Stimulated activated CD8-positive, alpha-beta memory T cell treated with anti-CD3 and anti-CD28 coated beads, Interleukin-15, amount 100 ng/mL, for 1 hour (primary cell): ENCODE results near the gene FBXO31.
"Not testable (repeated sequence)": the region's sequence is repeated elsewhere in the genome, so short reads cannot be mapped to it uniquely, and the experiment has no call there.

ENCODE experiments used
- DNase-seq: peaks from one replicate; pipeline ENCODE4 v3.0.0-alpha.2; 2020; ENCODE audit warnings: low read depth

FBXO31 gene

DNA sequence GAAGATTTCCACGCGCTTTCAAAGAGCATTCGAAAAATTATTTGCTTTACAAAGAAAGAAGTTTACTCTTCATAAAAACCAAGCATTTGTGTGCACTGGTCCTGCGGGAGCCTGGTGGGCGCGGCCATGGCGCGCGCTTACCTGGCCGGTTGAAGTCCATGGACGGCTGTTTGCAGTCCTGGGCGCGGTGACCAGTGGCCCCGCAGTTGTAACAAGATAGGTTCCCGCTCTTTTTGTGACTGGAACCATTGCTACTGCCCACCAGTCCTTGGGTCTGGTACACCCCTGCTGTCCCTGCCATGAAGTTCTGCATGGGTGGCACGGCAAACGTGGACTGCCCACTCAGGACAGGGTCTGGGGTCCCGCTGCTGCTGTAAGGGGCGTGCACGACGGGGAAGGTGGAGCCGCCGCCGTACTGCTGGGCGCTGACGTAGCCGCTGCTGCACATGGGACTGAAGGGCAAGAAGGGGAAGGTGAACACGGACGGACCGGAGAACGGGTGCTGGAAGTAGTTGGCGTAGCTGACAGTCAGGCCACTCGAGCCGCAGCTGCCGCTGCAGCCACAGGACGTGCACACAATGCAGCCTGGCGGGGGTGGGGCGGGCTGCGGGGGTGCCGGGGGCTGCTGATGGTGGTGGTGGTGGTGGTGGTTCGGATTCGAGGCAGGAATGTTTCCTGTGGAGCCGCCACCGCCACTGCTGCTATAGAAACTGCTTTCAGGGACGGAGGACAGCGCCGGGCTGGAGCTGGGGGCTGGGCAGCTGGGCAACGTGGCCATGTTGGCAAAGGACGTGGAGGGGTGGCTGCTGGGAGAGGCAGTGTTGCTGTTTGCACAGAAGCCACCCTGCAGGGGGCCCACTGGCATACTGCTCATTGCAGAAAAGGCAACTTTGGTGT lies 28.0 kb upstream of the FBXO31 start:
- no peak for DNase-seq

DNA sequence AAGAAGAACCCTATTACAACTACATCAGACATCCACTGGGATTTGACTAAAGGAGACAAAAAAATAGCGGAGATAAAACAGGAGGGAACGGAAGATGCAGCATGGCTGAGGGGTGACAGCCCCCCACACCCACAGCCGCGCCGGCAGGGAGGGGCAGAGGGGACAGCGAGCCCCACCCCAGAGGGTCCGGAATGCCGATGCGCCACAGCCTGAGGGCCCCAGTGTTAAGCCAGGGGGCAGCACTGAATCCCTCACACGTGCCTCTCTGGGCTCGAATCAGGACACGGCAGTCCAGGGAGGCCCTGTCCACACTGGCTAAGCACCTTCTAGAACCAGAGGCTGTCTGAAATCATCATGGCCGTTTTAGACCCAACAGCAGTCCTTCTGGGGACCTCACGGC lies 27.4 kb upstream of the FBXO31 start:
- no peak for DNase-seq

DNA sequence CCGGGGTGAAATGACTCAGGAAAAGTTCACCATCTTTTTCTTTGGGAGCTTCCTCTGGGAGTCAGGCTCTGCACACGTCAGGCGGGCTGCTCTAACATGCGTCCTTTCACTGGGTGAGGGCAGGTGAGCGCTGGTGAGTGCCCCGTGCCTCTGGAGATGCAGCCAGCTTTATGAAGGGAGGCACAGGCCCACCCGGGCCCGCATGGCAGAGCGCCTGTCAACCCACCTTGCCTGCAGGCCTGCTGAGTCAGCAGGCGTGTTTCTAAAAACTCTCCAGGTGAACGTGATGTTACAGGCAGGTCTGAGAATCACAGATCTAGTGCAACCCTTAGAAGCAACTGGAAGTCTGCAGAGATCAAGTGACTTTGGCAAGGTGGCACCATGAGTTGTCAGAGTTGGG lies 27.0 kb upstream of the FBXO31 start:
- no peak for DNase-seq

DNA sequence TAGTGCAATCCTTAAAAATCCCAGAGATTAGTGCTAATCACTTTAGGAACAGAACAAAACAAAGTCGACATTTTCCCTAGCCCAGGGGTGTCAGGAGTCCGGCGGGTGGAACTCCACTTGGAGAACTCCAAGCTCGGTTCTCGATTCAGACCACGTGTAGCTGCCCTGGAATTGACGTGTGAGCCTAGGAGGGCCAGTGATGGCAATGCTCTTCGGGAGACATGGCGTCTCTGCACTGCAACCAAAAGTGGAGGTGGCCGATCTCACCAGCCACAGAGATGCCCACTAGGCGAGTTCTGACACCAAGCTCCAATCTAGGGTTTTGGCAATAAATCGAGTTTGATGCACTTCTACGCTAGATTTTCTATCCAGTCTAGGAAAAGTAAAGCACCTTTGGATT lies 26.2 kb upstream of the FBXO31 start:
- DNase-seq = no peak

DNA sequence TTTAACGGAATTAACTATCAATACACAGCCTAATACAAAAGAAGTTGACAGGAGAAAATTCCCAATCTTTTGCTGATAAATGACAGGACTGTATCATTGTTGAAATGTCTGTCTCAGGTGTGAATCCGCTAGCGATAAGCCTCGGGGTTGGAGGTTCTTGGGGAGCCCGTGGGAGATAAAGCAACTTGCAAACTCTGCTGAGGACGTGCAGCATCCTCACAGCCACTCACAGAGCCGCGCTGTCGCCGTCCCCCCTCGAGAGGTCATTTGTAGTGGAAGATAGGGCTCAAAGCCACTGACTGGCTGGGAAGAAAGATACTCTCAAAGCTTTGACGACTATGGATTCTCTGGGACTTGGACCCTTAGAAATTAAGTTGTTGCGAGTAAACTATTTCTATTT lies 25.6 kb upstream of the FBXO31 start:
- DNase-seq = no peak

DNA sequence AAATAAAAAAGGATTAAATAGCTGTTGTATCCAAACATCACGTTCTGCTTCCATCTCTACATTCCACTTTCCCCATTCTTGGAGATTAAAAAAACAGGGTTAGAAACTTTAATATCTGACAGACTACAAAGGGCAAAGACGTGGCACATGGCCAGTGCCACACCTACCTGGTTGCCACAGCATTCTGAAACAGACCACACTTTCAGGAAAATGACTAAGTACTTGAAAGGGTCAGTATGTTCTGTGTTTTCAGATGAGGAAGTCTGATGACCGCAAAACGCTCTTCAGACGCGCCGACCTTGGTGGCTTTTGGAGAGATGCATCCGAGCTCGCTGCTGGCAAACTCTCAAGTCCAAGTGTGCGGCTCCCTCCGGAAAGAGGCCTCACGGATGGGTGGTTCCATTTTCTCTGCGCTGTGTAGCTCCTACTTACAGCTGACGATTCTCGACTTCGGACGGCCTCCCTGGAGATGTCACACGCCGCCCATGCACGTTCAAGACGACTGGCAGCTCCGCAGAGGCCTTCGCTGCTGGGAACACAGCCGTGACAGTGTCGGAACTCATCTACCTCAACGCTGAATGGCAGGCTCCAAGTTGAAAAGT lies 24.0 kb upstream of the FBXO31 start:
- no peak for DNase-seq

DNA sequence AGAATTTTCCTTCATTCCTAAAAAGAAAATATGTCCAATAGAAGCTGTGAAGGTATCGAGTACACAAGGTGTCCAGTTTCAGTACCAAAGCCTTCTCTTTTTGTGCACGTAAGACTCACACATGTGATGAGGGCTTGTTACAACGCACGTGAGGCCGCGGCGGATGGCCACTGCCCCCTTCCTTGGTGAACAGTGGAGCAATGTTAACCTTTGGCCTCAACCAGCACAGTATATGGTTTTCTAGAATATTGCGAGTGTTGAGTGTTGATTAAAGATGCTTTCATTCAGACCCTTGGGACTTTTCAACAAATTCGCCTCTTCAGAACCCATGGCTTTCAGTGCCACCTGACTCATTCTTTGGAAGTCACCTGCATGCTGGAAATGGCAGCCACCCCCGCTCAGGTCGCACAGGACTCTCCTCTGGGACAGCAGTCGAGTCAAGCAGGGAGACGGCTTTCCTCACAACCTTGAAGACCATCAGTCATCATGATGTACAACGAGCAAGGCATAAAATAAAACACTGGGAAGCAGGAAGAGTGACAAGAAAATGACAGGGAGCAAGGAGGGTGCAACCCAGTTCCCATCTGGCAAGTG lies 23.0 kb upstream of the FBXO31 start:
- DNase-seq = no peak

DNA sequence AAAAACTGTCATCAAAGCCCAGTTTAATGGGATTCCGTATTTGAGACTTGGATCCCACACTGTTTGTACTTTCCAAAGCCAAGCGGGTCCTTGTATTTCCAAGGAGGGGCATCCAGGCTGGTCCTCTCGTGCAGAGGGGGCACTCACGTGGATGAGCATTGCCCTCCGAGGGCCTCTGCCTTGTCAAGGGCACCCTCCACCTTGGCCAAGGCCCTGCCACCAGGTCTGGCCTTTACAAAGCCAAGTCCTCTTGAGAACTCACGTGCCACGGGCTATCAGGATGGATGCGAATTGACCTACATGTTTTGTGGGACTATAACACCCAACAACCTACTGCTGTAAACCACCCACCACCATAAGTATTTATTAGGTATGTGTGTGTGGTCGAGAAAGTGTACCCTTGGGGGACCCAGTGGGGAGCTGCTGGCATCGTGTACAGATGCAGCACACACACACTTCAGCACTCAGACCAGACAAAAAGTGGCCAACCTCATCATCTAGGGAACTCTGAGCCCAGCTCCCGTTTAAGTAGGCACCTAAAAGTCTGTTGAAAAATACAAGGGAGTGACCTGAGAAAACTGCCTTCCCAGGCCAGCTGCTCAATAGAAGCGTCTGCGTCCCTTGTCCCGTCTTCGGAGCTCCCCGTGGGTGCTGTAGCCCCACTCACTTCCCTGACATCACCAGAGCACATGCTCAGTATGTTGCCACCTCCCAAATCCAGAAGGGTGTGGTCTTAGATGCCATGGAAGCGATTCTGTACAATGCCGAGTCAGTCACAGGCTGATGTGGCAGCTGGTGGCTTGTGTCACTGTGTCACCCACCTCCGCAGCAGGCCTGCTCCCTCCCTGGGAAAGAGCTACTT lies 21.4 kb upstream of the FBXO31 start:
- DNase-seq = no peak

DNA sequence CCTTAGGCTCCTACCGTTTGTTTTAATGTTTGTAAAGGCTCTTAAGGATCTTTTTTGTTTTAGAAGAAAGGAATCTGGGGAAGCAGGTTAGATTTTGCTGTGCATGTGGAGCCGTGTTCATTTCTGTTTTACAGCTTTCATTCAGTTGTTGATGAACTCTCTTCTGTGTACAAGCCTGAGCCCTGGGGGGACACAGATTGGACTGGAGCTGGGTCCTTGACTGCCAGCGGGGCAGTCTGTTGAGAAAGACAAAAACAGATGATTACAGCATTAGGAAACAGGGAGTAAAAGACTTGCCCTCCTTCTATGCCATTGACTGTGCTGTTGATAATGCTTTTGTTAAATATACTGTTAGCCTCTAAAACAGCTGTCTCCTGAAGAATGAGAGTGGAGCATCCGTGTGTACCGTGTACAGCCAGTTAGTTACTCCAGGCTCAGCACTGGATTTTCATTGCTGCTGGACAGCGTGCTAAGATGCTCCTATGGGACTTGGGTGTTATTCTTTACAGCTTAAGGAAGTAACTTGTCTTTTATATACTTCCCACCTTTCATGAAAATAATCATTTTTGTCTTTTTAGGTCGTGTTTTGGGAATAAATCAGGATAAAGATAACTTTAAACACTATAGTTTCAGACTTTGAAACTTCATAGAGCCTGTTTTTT lies 11.7 kb upstream of the FBXO31 start:
- DNase-seq = no peak

DNA sequence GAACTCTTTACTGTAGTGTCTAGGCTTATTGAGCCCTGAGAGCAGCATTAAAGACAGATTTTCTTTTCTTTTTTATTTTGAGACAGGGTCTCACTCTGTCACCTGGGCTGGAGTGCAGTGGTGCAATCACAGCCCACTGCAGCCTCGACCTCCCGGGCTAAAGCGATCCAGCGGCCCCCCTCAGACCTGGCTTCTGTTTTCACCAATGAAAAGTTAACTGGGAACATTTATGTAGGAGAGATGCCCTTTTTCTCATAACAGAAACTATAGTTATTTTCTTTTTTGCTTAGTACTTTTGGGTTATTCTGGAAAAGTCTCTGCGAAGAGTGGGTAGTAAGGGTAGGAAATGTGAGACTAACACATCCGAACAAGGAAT lies 10.1 kb upstream of the FBXO31 start:
- DNase-seq = no peak

DNA sequence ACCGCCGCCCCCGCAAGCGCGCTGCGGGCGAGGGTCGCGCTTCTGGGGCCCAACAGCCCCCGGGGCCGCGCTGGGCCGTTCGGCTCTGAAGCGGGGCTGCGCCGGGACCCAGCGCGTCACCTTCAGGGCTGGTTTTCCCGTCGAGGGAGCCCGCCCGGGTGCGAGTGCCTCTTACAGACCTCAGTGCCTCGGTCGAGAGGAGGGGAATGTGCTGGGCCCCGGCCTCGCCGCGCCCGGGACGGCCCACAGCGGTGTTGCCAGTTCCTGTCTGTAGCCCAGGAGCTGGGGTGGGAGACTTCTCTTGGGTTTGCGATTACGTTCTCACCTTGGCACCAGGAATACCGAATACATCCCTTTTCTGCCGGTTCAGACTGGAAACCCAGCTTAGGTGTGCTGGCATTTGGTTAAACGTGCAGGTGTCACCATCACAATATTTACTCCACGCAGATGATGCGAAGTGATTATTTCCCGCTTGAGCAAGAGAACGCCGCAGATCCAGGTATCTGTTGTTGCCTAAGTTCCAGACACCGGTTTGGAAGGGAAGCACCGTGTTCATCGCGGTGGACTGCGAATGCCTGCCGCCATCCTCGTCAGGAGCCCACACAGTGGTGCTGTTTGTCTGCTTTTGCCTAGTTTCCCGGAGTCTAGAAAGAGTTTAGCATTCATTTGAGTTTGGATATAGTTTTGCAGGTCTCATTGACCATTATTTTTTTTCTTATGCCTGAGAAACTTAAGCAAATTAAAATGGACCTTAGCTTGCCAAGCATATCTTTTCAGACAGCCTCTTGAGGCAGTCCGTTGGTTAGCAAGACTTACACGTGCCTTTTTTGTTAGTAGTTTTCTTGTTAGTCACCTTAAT lies 9.5 kb upstream of the FBXO31 start:
- DNase-seq = no peak

DNA sequence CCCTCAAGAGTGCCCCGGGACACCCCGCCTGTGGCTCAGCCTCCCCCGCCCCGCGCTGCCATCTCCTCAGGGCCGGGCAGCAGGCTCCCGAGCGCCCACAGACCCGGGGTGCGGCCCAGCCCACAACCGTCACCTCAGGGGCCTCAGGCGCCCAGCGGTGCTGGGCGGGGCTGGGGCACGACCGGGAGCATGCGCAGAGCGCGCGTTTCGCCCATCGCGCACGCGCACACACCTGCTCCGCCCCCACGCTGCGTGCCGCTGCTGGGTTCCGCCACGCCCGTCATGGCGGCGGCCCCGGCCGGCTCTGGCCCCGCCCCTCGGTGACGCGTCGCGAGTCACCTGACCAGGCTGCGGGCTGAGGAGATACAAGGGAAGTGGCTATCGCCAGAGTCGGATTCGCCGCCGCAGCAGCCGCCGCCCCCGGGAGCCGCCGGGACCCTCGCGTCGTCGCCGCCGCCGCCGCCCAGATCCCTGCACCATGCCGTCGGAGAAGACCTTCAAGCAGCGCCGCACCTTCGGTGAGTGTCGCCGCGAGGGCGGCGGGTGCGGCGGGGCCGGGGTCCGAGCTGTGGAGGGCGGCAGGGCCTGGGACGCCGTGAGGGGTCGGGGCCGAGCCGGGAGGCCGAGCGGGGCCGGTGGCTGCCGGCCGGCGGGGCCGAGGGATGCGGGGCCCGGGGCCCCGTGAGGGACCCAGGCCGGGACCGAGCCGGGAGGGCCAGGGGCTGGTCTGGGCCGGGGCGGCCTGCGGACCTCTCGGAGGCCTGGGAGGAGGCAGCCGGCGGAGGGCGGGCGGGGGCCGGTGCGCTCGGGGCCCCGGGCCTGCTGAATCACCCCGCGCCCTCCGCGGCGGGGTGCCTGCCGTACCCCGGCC lies 8.6 kb upstream of the FBXO31 start, which contains the start of gene MAP1LC3B:
Gene MAP1LC3B (plus strand): TSS at position 387 of the 871 bp plus-strand sequence. CDS start 92 bp downstream, at position 479.
- DNase-seq = peak; percentile 93

DNA sequence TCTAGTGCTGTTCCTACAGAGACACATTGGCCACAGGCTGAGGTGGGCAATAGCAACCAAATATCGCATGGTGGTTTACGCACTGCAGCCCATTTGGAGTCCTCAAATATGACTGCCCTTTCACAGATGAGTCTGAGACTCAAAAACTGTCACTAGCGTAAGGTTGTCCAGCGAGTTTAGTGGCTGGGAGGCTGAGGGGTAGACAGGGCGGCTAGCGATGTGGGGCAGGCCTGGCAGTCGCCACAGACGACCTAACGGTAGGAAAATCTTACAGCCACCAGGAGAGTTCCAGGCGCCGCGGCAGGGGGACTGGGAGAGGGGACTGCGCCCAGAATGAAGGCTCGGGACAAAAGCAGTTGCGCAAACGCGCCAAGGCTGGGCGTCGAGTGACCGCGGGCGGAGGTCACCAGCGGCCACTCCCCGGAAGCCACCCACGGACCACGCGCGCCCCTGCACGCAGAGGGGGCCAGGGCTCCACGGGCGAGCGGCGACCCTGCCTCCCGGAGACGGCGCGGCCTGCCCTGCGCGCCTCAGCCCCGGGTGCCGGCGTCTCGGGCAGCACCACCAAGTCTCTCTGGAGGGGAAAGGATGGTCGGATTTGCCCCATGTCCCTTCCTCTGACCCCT lies 7.9 kb upstream of the FBXO31 start:
- no peak for DNase-seq

DNA sequence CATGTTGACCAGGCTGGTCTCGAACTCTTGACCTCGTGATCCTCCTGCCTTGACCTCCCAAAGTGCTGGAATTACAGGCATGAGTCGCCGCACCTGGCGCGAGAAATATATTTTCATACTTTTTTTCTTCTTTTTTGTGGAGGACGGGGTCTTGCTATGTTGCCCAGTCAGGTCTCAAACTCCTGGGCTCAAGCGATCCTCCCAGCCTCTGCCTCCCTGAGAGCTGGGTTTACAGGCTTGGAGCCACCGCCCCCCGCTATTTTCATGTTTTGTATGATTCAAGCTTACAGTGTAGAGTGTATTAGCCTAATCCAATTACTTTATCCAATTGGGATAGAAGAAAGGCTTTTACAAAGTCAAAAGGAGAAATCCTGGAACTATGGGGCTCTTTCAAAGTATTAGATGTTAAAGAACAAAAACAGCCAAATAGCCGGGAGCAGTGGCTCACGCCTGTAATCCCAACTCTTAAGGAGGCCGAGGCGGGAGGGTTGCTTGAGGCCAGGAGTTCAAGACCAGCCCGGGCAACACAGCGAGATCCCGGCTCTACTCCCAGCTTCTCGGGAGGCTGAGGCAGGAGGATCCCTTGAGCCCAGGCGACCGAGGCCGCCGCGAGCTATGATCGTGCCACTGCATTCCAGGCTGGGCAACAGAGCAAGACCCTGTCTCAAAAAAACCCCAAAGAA lies 7.2 kb upstream of the FBXO31 start:
- no peak for DNase-seq

DNA sequence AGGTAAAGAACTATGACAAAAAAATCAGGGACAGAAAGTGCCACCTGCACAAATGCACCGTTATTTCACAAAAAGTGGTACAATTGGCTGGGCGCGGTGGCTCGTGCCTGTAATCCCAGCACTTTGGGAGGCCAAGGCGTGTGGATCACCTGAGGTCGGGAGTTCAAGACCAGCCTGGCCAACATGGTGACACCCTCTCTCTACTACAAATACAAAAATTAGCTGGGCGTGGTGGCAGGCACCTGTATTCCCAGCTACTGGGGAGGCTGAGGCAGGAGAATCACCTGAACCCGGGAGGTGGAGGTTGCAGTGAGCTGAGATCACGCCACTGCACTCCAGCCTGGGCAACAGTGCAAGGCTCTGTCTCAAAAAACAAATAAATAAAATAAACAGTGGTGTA lies 6.3 kb upstream of the FBXO31 start:
- DNase-seq = not testable (repeated sequence)

DNA sequence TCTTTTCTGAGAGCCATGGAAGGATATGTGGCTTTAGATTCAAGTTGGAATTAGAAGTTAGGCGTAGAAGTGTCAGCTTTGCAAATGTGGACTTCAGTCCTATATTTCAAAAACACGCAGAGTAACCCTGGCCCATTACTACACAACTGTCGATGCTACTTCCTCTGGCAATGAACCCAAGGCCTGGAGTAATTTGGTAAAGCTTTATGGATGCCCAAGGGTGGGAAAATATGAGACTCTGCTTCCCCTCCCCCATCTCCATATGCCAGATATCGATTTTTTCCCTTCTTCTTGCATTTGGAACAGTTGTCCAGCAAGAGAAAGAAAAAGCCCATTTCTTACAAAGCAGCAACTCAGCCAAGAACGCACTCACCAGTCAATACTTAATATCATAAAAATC lies 5.7 kb upstream of the FBXO31 start:
- DNase-seq = no peak

DNA sequence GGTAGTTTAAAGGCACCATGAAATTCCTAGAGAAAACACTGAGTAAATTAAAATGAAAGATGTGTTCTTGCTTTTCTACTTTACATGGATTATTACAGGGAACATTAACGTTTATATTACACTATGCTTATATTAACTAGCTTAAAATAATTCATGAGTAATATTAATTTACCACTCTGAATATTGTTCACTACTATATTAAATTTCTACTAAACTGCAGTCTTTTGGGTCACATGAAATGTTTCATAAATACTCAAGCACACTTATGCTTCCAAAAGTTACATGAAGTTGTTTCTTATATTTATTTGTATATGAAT lies 5.2 kb upstream of the FBXO31 start:
- DNase-seq = no peak

DNA sequence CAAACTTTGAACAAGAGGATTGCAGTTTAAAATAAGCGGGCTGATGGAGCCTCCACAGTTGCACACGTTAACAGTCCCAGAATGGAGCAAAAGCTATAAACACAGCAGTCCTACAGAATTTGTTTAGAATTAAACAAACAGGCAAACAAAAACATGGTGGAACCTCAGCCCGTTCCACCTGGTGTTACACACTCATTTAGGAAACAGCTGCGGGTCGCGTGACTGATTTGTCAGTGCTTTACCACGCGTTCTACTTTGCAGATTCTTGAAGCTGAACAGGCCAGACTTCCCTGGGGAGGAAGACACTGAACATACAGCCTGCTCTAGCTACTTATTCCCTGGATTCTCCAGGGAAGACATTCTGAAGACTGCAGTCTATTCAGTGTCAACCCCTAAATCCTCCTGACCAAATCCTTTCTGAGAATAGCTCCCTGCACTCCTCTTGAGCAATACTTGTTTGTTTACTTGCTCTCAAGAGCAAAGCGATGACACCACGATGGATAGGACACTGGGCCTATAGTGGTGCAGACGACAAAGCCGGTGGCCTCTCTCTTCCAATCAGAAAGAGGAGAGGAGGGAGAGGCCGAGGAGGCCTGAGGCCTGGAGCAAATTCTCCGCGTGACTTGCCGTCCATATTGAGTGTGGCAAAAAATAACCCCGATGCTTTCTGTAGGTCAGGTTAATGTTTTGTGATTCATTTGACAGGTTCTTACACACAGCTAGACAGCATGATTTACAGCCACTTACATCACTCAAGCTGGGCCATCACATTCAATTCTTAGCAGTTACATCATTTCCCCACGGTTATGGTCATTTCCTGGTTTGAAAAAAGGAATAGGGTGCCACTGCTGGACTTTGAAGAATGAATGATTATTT lies 4.6 kb upstream of the FBXO31 start:
- peak; percentile 69 for DNase-seq
